GM12878 (cell line): ENCODE results near the gene PORCN. TPM values are rescaled to one million over a fixed set of nuclear protein-coding genes. Genes with fewer than 3 reads are reported as not detected.
A peak's percentile ranks its signal among the peaks of the same experiment; 100 is the strongest.

ENCODE experiments used
- BCL11A ChIP-seq: IDR thresholded peaks from 2 replicates; pipeline ENCODE4 v1.6.1; 2011; ENCODE audit warnings: low read depth, low read length
- BHLHE40 ChIP-seq, 2 experiments: fragments of 450-650 bp in 1 of 2; IDR thresholded peaks; 2 replicates each; pipeline ENCODE4 v1.6.1; 2011 to 2017; ENCODE audit warnings: low read depth in 2 of 2, borderline replicate concordance in 1 of 2, improper control_type of control experiment in 1 of 2, low read length in 1 of 2, mild to moderate bottlenecking in 1 of 2
- CHD1 ChIP-seq: IDR thresholded peaks from 2 replicates; pipeline ENCODE4 v1.6.1; 2012; ENCODE audit warnings: low read depth, low read length, improper control_type of control experiment
- CREM ChIP-seq: IDR thresholded peaks from 2 replicates; pipeline ENCODE4 v1.6.1; 2014; ENCODE audit warnings: antibody characterized with exemption, low read depth
- EED ChIP-seq: sonication (generic); IDR thresholded peaks from 2 replicates; pipeline ENCODE4 v1.6.1; 2016; ENCODE audit warnings: antibody characterized with exemption, low read depth
- EGR1 ChIP-seq, 2 experiments: IDR thresholded peaks; 1 replicate in 1 of 2; 2 replicates in 1 of 2; pipeline ENCODE4 v1.6.1; 2011 to 2012; ENCODE audit warnings: low read depth in 2 of 2, low read length in 2 of 2, borderline replicate concordance in 1 of 2, mild to moderate bottlenecking in 1 of 2, moderate library complexity in 1 of 2
- ESRRA ChIP-seq: IDR thresholded peaks from 2 replicates; pipeline ENCODE4 v1.6.1; 2012; ENCODE audit warnings: mild to moderate bottlenecking, low read length, improper control_type of control experiment
- HDAC2 ChIP-seq: fragments of 200-600 bp; sonication (generic); IDR thresholded peaks from 2 replicates; pipeline ENCODE4 v1.6.1; 2017
- IKZF2 ChIP-seq, 2 experiments: fragments of 450-650 bp; IDR thresholded peaks; 2 replicates each; pipeline ENCODE4 v1.6.1; 2017; ENCODE audit warnings: mild to moderate bottlenecking in 2 of 2, moderate library complexity in 2 of 2
- NFIC ChIP-seq: IDR thresholded peaks from 2 replicates; pipeline ENCODE4 v1.6.1; 2012; ENCODE audit warnings: low read depth, mild to moderate bottlenecking, inconsistent platforms, low read length, moderate library complexity
- NR2C1 ChIP-seq: fragments of 450-650 bp; IDR thresholded peaks from 2 replicates; pipeline ENCODE4 v1.6.1; 2017; ENCODE audit warnings: antibody characterized with exemption, mild to moderate bottlenecking, moderate library complexity
- POLR2A ChIP-seq: IDR thresholded peaks from 2 replicates; pipeline ENCODE4 v1.6.1; 2011; ENCODE audit warnings: low read depth, mild to moderate bottlenecking, low read length
- SIN3A ChIP-seq: IDR thresholded peaks from 2 replicates; pipeline ENCODE4 v1.6.1; 2012; ENCODE audit warnings: low read depth, low read length, improper control_type of control experiment
- SREBF2 ChIP-seq: IDR thresholded peaks from 2 replicates; pipeline ENCODE4 v1.6.1; 2012; ENCODE audit warnings: mild to moderate bottlenecking, low read length
- SRF ChIP-seq, 2 experiments: IDR thresholded peaks; 2 replicates each; pipeline ENCODE4 v1.6.1; 2011; ENCODE audit warnings: low read depth in 2 of 2, low read length in 2 of 2, mild to moderate bottlenecking in 1 of 2, moderate library complexity in 1 of 2
- TAF1 ChIP-seq: IDR thresholded peaks from 2 replicates; pipeline ENCODE4 v1.6.1; 2011; ENCODE audit warnings: mild to moderate bottlenecking, low read depth, low read length, borderline replicate concordance
- TCF12 ChIP-seq: IDR thresholded peaks from 2 replicates; pipeline ENCODE4 v1.6.1; 2011; ENCODE audit warnings: low read depth, mild to moderate bottlenecking, low read length
- YY1 ChIP-seq: IDR thresholded peaks from 2 replicates; pipeline ENCODE4 v1.6.1; 2011; ENCODE audit warnings: low read depth, mild to moderate bottlenecking, low read length
- ZNF24 ChIP-seq: fragments of 450-650 bp; IDR thresholded peaks from 2 replicates; pipeline ENCODE4 v1.6.1; 2017; ENCODE audit warnings: antibody characterized with exemption, mild to moderate bottlenecking
- polyA plus RNA-seq, 11 experiments: library from polyadenylated mRNA; depleted of rRNA in 4 of 11; unstranded in 6 of 11; stranded (reverse) in 5 of 11; fragments of >200 nt; fragmentation: Nextera tagmentation in 4 of 11; fragmentation: Illumina TruSeq in 1 of 11; extraction: Ambion mirVana in 4 of 11; extraction: Trizol in 1 of 11; gene quantifications; 1 replicate in 1 of 11; 2 replicates in 10 of 11; pipeline versions ENCODE4 v1.2.1 to v1.2.3, GENCODE V29; 2011 to 2016; ENCODE audit warnings: inconsistent platforms in 2 of 11, missing spikeins in 2 of 11, low read depth in 1 of 11
- total RNA-seq, 4 experiments: library from RNA; depleted of rRNA in 3 of 4; stranded (reverse); fragments of >200 nt in 3 of 4; fragmentation: Illumina TruSeq in 1 of 4; extraction: Trizol in 1 of 4; gene quantifications; 2 replicates each; pipeline versions ENCODE4 v1.2.1 to v1.2.3, GENCODE V29; 2013 to 2021
- TF ChIP-seq, protein P1 (sequence below): fragments of 450-650 bp; IDR thresholded peaks from 2 replicates; pipeline ENCODE4 v1.6.1; 2016; ENCODE audit warnings: mild to moderate bottlenecking
- TF ChIP-seq, protein P2 (sequence below): fragments of 450-650 bp; IDR thresholded peaks from 2 replicates; pipeline ENCODE4 v1.6.1; 2017; ENCODE audit warnings: mild to moderate bottlenecking
- TF ChIP-seq, protein P3 (sequence below): IDR thresholded peaks from 2 replicates; pipeline ENCODE4 v1.6.1; 2012; ENCODE audit warnings: low read depth, low read length, improper control_type of control experiment
- TF ChIP-seq, protein P4 (sequence below): fragments of 450-650 bp; IDR thresholded peaks from 2 replicates; pipeline ENCODE4 v1.6.1; 2016; ENCODE audit warnings: mild to moderate bottlenecking
- TF ChIP-seq, protein P5 (sequence below): fragments of 450-650 bp; IDR thresholded peaks from 2 replicates; pipeline ENCODE4 v1.6.1; 2018; ENCODE audit warnings: mild to moderate bottlenecking, low read depth, moderate library complexity; ENCODE audit not compliant: partially characterized antibody
- TF ChIP-seq, protein P6 (sequence below): IDR thresholded peaks from 2 replicates; pipeline ENCODE4 v1.6.1; 2011; ENCODE audit warnings: low read depth, low read length, improper control_type of control experiment, borderline replicate concordance

PORCN gene
- total and polyA plus RNA-seq, 10 of the 15 experiments (the other 5 are each of a cell fraction or from before 2014, with no cell fraction given) = 0.27 to 21.0 (median 14.1) TPM

DNA sequence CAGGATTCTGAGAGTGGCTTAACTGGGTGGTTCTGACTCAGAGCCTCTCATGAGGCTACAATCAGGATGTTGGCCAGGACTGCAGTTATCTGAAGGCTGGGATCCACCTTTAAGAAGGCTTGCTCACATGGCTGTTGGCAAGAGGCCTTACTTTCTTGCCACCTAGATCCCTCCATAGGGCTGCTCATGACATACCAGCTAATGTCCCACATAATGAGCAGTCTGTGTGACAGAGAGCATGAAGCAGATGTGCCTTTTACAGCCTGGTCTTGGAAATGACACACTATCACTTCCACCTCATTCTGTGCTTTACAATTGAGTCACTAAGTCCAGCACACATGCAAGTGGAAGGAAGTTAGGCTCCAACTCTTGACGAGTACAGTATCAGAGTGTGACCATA lies 61.2 kb downstream of the PORCN start (continued):
- no peak for TF ChIP-seq SIN3A
- 0 out of 4 replicates have a peak, but pooled peaks of 1 of the 2 experiments have one; percentile 12 for TF ChIP-seq IKZF2 (IDR thresholded peaks at IDR 0.05)
- TF ChIP-seq, protein P1, sequence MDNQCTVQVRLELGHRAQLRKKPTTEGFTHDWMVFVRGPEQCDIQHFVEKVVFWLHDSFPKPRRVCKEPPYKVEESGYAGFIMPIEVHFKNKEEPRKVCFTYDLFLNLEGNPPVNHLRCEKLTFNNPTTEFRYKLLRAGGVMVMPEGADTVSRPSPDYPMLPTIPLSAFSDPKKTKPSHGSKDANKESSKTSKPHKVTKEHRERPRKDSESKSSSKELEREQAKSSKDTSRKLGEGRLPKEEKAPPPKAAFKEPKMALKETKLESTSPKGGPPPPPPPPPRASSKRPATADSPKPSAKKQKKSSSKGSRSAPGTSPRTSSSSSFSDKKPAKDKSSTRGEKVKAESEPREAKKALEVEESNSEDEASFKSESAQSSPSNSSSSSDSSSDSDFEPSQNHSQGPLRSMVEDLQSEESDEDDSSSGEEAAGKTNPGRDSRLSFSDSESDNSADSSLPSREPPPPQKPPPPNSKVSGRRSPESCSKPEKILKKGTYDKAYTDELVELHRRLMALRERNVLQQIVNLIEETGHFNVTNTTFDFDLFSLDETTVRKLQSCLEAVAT = no peak
- no peak for TF ChIP-seq TAF1
- TF ChIP-seq HDAC2 = no peak
- peak; percentile 67; the same call in 1 of the 2 replicates for TF ChIP-seq NFIC
- TF ChIP-seq, protein P2, sequence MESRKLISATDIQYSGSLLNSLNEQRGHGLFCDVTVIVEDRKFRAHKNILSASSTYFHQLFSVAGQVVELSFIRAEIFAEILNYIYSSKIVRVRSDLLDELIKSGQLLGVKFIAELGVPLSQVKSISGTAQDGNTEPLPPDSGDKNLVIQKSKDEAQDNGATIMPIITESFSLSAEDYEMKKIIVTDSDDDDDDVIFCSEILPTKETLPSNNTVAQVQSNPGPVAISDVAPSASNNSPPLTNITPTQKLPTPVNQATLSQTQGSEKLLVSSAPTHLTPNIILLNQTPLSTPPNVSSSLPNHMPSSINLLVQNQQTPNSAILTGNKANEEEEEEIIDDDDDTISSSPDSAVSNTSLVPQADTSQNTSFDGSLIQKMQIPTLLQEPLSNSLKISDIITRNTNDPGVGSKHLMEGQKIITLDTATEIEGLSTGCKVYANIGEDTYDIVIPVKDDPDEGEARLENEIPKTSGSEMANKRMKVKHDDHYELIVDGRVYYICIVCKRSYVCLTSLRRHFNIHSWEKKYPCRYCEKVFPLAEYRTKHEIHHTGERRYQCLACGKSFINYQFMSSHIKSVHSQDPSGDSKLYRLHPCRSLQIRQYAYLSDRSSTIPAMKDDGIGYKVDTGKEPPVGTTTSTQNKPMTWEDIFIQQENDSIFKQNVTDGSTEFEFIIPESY = no peak
- TF ChIP-seq, protein P3, sequence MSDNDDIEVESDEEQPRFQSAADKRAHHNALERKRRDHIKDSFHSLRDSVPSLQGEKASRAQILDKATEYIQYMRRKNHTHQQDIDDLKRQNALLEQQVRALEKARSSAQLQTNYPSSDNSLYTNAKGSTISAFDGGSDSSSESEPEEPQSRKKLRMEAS = no peak
- TF ChIP-seq SREBF2 = no peak
- TF ChIP-seq, protein P4, sequence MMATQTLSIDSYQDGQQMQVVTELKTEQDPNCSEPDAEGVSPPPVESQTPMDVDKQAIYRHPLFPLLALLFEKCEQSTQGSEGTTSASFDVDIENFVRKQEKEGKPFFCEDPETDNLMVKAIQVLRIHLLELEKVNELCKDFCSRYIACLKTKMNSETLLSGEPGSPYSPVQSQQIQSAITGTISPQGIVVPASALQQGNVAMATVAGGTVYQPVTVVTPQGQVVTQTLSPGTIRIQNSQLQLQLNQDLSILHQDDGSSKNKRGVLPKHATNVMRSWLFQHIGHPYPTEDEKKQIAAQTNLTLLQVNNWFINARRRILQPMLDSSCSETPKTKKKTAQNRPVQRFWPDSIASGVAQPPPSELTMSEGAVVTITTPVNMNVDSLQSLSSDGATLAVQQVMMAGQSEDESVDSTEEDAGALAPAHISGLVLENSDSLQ = no peak
- peak; percentile 75; the same call in 1 of the 2 replicates for TF ChIP-seq CREM
- TF ChIP-seq ESRRA = no peak
- peak; percentile 69 for TF ChIP-seq EED
- no peak for TF ChIP-seq CHD1
- no peak for TF ChIP-seq EGR1 (IDR thresholded peaks at IDR 0.05; ENCODE audit: borderline replicate concordance in 1 of 2, low read depth in 2 of 2, low read length in 2 of 2)
- no peak for TF ChIP-seq ZNF24
- TF ChIP-seq NR2C1 = no peak
- TF ChIP-seq, protein P5, sequence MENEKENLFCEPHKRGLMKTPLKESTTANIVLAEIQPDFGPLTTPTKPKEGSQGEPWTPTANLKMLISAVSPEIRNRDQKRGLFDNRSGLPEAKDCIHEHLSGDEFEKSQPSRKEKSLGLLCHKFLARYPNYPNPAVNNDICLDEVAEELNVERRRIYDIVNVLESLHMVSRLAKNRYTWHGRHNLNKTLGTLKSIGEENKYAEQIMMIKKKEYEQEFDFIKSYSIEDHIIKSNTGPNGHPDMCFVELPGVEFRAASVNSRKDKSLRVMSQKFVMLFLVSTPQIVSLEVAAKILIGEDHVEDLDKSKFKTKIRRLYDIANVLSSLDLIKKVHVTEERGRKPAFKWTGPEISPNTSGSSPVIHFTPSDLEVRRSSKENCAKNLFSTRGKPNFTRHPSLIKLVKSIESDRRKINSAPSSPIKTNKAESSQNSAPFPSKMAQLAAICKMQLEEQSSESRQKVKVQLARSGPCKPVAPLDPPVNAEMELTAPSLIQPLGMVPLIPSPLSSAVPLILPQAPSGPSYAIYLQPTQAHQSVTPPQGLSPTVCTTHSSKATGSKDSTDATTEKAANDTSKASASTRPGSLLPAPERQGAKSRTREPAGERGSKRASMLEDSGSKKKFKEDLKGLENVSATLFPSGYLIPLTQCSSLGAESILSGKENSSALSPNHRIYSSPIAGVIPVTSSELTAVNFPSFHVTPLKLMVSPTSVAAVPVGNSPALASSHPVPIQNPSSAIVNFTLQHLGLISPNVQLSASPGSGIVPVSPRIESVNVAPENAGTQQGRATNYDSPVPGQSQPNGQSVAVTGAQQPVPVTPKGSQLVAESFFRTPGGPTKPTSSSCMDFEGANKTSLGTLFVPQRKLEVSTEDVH = no peak
- TF ChIP-seq BHLHE40 (IDR thresholded peaks at IDR 0.05; ENCODE audit: borderline replicate concordance in 1 of 2, low read depth in 2 of 2, low read length in 1 of 2) = no peak
- TF ChIP-seq, protein P6, sequence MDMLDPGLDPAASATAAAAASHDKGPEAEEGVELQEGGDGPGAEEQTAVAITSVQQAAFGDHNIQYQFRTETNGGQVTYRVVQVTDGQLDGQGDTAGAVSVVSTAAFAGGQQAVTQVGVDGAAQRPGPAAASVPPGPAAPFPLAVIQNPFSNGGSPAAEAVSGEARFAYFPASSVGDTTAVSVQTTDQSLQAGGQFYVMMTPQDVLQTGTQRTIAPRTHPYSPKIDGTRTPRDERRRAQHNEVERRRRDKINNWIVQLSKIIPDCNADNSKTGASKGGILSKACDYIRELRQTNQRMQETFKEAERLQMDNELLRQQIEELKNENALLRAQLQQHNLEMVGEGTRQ = no peak
- TF ChIP-seq TCF12 = peak; percentile 47; the same call in 1 of the 2 replicates
- peak; percentile 72 for TF ChIP-seq BCL11A
- TF ChIP-seq POLR2A = 0 out of 2 replicates have a peak, but pooled peaks have one; percentile 17
- 0 out of 2 replicates have a peak, but pooled peaks have one; percentile 19 for TF ChIP-seq YY1
- TF ChIP-seq SRF (IDR thresholded peaks at IDR 0.05; ENCODE audit: low read depth in 2 of 2, low read length in 2 of 2) = 0 out of 4 replicates have a peak, but pooled peaks of 1 of the 2 experiments have one; percentile 41
